Measurements from ENCODE around the gene CLIP4. TPM values are rescaled to one million over a fixed set of nuclear protein-coding genes. Genes with fewer than 3 reads are reported as not detected.
A peak's percentile ranks its signal among the peaks of the same experiment; 100 is the strongest.

Gene CLIP4
- total and polyA plus RNA-seq, 2 experiments from 2014 or later, result 4.2 to 7.0 TPM

DNA sequence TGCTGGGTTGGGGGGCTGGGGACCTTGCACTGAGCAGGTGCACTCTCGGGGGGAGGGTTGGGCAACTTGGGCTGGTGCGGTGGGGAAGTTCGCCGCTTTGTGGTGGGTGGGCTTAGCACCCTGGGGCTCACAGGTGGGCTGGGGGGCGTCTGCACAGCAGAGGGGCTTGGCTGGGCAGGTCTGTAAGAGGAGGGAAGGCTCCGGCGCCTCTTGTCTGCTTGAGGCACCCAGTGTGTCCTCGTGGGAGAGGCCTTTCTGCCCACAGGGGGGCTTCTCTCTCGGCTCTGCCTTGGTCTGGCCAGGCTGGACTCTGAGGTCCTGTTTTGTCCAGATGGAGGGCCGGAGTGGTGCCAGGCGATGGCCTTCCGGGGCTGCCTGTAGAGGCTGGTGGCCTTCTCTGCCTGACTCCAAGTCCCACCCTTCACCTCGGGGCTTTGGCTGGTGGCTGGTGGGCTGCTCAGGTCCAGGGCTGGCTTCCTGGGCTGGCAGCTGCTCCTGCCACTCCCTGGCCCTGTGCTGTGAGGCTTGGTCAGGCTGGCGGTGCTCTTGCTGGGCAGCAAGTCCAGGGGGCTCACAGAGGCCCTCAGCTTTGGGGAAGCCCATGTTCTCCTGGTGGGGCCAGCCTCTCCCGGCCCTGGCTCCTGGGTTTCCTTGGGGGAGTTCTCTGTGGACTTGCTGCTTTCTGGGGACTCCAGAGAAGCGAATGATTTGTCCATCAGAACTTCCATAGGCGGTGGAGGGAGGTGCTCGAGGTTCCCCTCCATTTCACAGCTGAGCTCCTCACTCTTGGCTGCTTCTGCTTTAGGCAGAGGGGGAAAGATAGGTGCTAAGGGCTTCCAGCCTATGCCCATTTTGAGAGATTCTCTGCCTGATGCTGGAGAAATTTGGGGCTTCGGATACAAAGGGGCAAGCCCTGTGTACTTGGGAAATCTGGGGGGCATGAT is 43.9 kb upstream of the CLIP4 start:
- no peaks in the 10 kb centered on the region for H3K36me3 ChIP-seq
- H3K4me3 ChIP-seq, result no peak overlapping the region
- no peak overlapping the region for H3K27ac ChIP-seq
- no peaks in the 10 kb centered on the region for H3K27me3 ChIP-seq
- TF ChIP-seq, protein P1, sequence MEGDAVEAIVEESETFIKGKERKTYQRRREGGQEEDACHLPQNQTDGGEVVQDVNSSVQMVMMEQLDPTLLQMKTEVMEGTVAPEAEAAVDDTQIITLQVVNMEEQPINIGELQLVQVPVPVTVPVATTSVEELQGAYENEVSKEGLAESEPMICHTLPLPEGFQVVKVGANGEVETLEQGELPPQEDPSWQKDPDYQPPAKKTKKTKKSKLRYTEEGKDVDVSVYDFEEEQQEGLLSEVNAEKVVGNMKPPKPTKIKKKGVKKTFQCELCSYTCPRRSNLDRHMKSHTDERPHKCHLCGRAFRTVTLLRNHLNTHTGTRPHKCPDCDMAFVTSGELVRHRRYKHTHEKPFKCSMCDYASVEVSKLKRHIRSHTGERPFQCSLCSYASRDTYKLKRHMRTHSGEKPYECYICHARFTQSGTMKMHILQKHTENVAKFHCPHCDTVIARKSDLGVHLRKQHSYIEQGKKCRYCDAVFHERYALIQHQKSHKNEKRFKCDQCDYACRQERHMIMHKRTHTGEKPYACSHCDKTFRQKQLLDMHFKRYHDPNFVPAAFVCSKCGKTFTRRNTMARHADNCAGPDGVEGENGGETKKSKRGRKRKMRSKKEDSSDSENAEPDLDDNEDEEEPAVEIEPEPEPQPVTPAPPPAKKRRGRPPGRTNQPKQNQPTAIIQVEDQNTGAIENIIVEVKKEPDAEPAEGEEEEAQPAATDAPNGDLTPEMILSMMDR (IDR thresholded peaks at IDR 0.05; ENCODE audit: low read depth, low read length), result no peak
- H3K4me1 ChIP-seq (ENCODE audit: low read depth), result peaks cover 26% of the 10 kb centered on the region
- no peak for DNase-seq (ENCODE audit: low read depth in 1 of 2, low spot score in 1 of 2)
- H3K9me3 ChIP-seq (ENCODE audit: low read depth), result no peaks in the 10 kb centered on the region

DNA sequence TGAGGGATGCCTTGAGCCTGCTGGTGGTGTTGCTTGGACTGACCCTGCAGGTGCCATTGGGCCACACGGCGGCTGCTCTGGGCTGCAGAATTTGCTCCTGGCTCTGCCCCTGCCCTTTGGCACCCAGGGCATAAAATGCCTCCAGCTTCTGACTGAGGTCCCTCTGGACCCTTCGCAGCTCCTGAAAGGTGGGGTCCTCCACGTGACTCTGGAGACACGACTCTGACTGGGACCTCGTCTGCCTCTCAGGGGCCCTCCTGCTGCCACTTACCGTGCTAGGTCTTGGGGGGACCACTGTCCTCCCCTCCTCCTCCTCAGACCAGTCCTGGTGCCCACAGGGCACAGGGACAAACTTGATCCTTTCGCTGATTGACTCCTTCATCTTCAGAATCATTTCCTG is 43.0 kb upstream of the CLIP4 start:
- DNase-seq (ENCODE audit: low read depth in 1 of 2, low spot score in 1 of 2), result no peak
- no peaks in the 10 kb centered on the region for H3K9me3 ChIP-seq (ENCODE audit: low read depth)
- TF ChIP-seq, protein P1 (IDR thresholded peaks at IDR 0.05; ENCODE audit: low read depth, low read length), result no peak
- H3K4me1 ChIP-seq (ENCODE audit: low read depth), result peaks cover 26% of the 10 kb centered on the region
- H3K36me3 ChIP-seq, result no peaks in the 10 kb centered on the region
- no peaks in the 10 kb centered on the region for H3K27me3 ChIP-seq
- no peak overlapping the region for H3K4me3 ChIP-seq
- H3K27ac ChIP-seq, result no peak overlapping the region

- H3K36me3 ChIP-seq, result no peaks in the 10 kb centered on the region
- TF ChIP-seq, protein P1 (IDR thresholded peaks at IDR 0.05; ENCODE audit: low read depth, low read length), result no peak
- no peaks in the 10 kb centered on the region for H3K9me3 ChIP-seq (ENCODE audit: low read depth)
- H3K27ac ChIP-seq, result no peak overlapping the region
- H3K4me3 ChIP-seq, result no peak overlapping the region
- peaks cover 26% of the 10 kb centered on the region for H3K4me1 ChIP-seq (ENCODE audit: low read depth)
- DNase-seq (ENCODE audit: low read depth in 1 of 2, low spot score in 1 of 2), result no peak
- no peaks in the 10 kb centered on the region for H3K27me3 ChIP-seq
Measured at GRCh38 chr2:29072971-29073725, 42.1 kb upstream of the CLIP4 start.

DNA sequence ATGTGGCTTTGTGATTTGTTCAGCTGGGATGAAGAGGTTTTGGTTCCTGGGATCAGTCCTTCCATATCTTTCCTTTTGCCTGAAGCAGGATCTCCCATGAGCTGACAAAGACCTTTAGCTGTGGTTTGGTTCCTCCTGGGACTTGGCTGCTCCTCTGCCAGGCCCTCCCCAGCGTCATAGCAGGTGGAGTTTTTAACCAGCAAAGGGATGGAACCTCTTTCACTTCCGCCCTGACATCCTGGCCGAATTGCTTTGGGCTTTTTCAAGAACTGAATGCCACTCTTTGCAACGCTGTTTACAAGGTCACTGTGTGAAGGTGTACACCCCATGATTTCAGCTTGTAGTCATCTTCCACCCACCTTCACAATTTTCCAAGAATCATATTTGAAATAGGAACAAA is 41.3 kb upstream of the CLIP4 start:
- Histone ChIP-seq H3K27me3 (no peaks in the 10 kb centered on the region), H3K4me3 (no peak overlapping the region), H3K36me3 (no peaks in the 10 kb centered on the region), H3K4me1 (ENCODE audit: low read depth) (peaks cover 26% of the 10 kb centered on the region), H3K9me3 (ENCODE audit: low read depth) (no peaks in the 10 kb centered on the region), H3K27ac (peak overlapping the region; percentile 77)
- DNase-seq (ENCODE audit: low read depth in 1 of 2, low spot score in 1 of 2), result no peak
- TF ChIP-seq, protein P1 (IDR thresholded peaks at IDR 0.05; ENCODE audit: low read depth, low read length), result no peak

DNA sequence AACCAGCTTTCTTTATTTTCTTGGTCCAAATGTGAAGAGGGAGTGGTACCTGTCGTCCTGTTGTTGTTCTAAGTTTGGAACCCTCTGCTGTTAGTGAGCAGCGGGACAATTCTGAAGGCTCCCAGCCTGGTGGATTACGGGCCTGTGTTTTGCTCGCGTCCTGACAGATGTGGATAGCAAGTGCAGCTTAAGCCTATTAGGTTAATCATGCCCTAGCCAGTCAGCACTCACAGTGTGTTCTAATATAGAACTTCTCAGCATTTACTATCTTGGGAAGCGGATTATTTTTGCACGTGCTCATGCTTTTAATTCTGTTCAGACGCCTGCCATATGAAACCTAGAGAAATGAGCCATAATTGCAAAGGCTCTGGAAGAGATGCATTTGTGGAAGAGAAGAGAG is 40.8 kb upstream of the CLIP4 start, which contains the start of gene PCARE:
Gene PCARE, minus strand, starts transcription at position 113 of the 400 bp plus-strand sequence. CDS start 262 bp downstream, outside the sequence.
- TF ChIP-seq, protein P1 (IDR thresholded peaks at IDR 0.05; ENCODE audit: low read depth, low read length), result no peak
- DNase-seq (ENCODE audit: low read depth in 1 of 2, low spot score in 1 of 2), result peak in 1 of 2 donors; percentile 63
- H3K27me3 ChIP-seq, result no peaks in the 10 kb centered on the region

More for the DNA sequence above, 40.8 kb upstream of the CLIP4 start, which contains the start of gene PCARE:
- Histone ChIP-seq H3K27ac (peak within 1 kb of the TSS; percentile 77), H3K9me3 (ENCODE audit: low read depth) (no peaks in the 10 kb centered on the region), H3K4me1 (ENCODE audit: low read depth) (peaks cover 26% of the 10 kb centered on the region), H3K36me3 (no peaks in the 10 kb centered on the region), H3K4me3 (no peak within 1 kb of the TSS)

Measured in cardiac muscle cell (in vitro differentiated cells and primary cell).